SK-N-SH (cell line): ENCODE results near the gene AIF1L. TPM values are rescaled to one million over a fixed set of nuclear protein-coding genes. Genes with fewer than 3 reads are reported as not detected.

ENCODE experiments used
- CTCF ChIA-PET: fragments of 300-600, 350-600 bp; formaldehyde crosslinking; extraction: SDS; loops from one replicate; lab custom pipeline; 2021; lab: Yijun Ruan, JAX
- POLR2A ChIA-PET: fragments of 350-600 bp; sonication (Branson Sonifier 250); formaldehyde crosslinking; extraction: SDS; loops from one replicate; lab custom pipeline; 2020; ENCODE audit warnings: antibody characterized with exemption, inconsistent platforms; lab: Yijun Ruan, JAX
- DNase-seq: peaks from one replicate; pipeline ENCODE4 v3.0.0; 2012
- H2AFZ ChIP-seq: fragments of 200-600 bp; sonication (generic); 2 replicates; pipeline ENCODE4 v1.8.1; 2016; ENCODE audit warnings: antibody characterized with exemption, mild to moderate bottlenecking, low read depth
- H3F3A ChIP-seq: fragments of 200-600 bp; sonication (generic); replicated peaks from 2 replicates; pipeline ENCODE3; 2016; ENCODE audit warnings: antibody characterized with exemption, mild to moderate bottlenecking; ENCODE audit not compliant: insufficient read depth
- H3K27ac ChIP-seq, 2 experiments: fragments of 200-500 bp in 1 of 2; fragments of 200-600 bp in 1 of 2; sonication (Bioruptor generic) in 1 of 2; sonication (generic), shearing (Covaris generic) in 1 of 2; 2 replicates each; pipeline versions ENCODE4 v1.5.1 to v1.6.1; 2014 to 2016; ENCODE audit warnings: low read depth in 2 of 2, inconsistent platforms in 1 of 2, low read length in 1 of 2, mild to moderate bottlenecking in 1 of 2, mixed read lengths in 1 of 2
- H3K27me3 ChIP-seq: fragments of 200-600 bp; sonication (generic), shearing (Covaris generic); 2 replicates; pipeline ENCODE4 v1.6.1; 2016; ENCODE audit warnings: mixed run types; ENCODE audit not compliant: insufficient read depth
- H3K36me3 ChIP-seq, 2 experiments: fragments of 200-500 bp in 1 of 2; fragments of 200-600 bp in 1 of 2; sonication (Bioruptor generic) in 1 of 2; sonication (generic) in 1 of 2; replicated peaks in 1 of 2; 2 replicates each; pipeline versions ENCODE3 to v1.5.1; 2014 to 2016; ENCODE audit warnings: low read length in 1 of 2, mild to moderate bottlenecking in 1 of 2; ENCODE audit not compliant: insufficient read depth in 2 of 2, control insufficient read depth in 1 of 2
- H3K4me1 ChIP-seq, 2 experiments: fragments of 200-500 bp in 1 of 2; fragments of 200-600 bp in 1 of 2; sonication (Bioruptor generic) in 1 of 2; sonication (generic), shearing (Covaris generic) in 1 of 2; 2 replicates each; pipeline versions ENCODE4 v1.5.1 to v1.6.1; 2014 to 2016; ENCODE audit warnings: low read depth in 1 of 2, low read length in 1 of 2, mixed run types in 1 of 2; ENCODE audit not compliant: insufficient read depth in 2 of 2, control insufficient read depth in 1 of 2
- H3K4me2 ChIP-seq: fragments of 200-600 bp; sonication (generic), shearing (Covaris generic); 2 replicates; pipeline ENCODE4 v1.6.1; 2017; ENCODE audit warnings: mixed run types
- H3K4me3 ChIP-seq, 2 experiments: fragments of 200-500 bp in 1 of 2; fragments of 200-600 bp in 1 of 2; sonication (Bioruptor generic) in 1 of 2; sonication (generic), shearing (Covaris generic) in 1 of 2; 2 replicates each; pipeline versions ENCODE4 v1.5.1 to v1.8.1; 2014 to 2016; ENCODE audit warnings: low read depth in 2 of 2, inconsistent platforms in 1 of 2, low read length in 1 of 2, mild to moderate bottlenecking in 1 of 2, mixed read lengths in 1 of 2, moderate library complexity in 1 of 2
- H3K79me2 ChIP-seq: fragments of 200-600 bp; sonication (generic); 2 replicates; pipeline ENCODE4 v1.8.1; 2017; ENCODE audit warnings: mild to moderate bottlenecking; ENCODE audit not compliant: insufficient read depth
- H3K9ac ChIP-seq: fragments of 200-600 bp; sonication (generic); 2 replicates; pipeline ENCODE4 v1.6.1; 2017; ENCODE audit warnings: mixed run types
- H3K9me2 ChIP-seq: fragments of 200-600 bp; sonication (generic); 2 replicates; pipeline ENCODE4 v1.6.1; 2017; ENCODE audit warnings: mixed run types
- H3K9me3 ChIP-seq: fragments of 200-600 bp; sonication (generic); 2 replicates; pipeline ENCODE4 v1.6.1; 2017; ENCODE audit warnings: mixed run types, mild to moderate bottlenecking, moderate library complexity
- H4K20me1 ChIP-seq: fragments of 200-600 bp; sonication (generic); 2 replicates; pipeline ENCODE4 v1.6.1; 2017; ENCODE audit warnings: mild to moderate bottlenecking, mixed run types; ENCODE audit not compliant: insufficient read depth
- CTCF ChIP-seq: fragments of 200-600 bp; sonication (generic); IDR thresholded peaks from 2 replicates; pipeline ENCODE4 v1.6.1; 2017; ENCODE audit warnings: antibody characterized with exemption, mild to moderate bottlenecking, moderate library complexity
- EP300 ChIP-seq, 2 experiments: IDR thresholded peaks; 2 replicates each; pipeline versions ENCODE4 v1.4.0 to v1.6.1; 2012; ENCODE audit warnings: borderline replicate concordance in 1 of 2, low read depth in 1 of 2, low read length in 1 of 2
- EZH2phosphoT487 ChIP-seq: fragments of 200-600 bp; sonication (generic); IDR thresholded peaks from 2 replicates; pipeline ENCODE4 v1.6.1; 2017; ENCODE audit warnings: low read depth, mixed run types, mild to moderate bottlenecking, antibody characterized with exemption, moderate library complexity, borderline replicate concordance
- FOSL2 ChIP-seq: IDR thresholded peaks from 2 replicates; pipeline ENCODE4 v1.4.0; 2012; ENCODE audit warnings: low read depth, mild to moderate bottlenecking, moderate library complexity, borderline replicate concordance
- GABPA ChIP-seq: IDR thresholded peaks from 2 replicates; pipeline ENCODE4 v1.4.0; 2012; ENCODE audit warnings: low read depth, mild to moderate bottlenecking
- IRF3 ChIP-seq: fragments of 150-350 bp; IDR thresholded peaks from 2 replicates; pipeline ENCODE4 v1.6.1; 2016; ENCODE audit warnings: mild to moderate bottlenecking, low read depth, low read length
- MAX ChIP-seq: IDR thresholded peaks from 2 replicates; pipeline ENCODE4 v1.4.0; 2012; ENCODE audit warnings: low read depth
- MEF2A ChIP-seq: IDR thresholded peaks from 2 replicates; pipeline ENCODE4 v1.4.0; 2012; ENCODE audit warnings: low read depth, borderline replicate concordance
- MXI1 ChIP-seq: IDR thresholded peaks from 2 replicates; pipeline ENCODE4 v1.6.1; 2012; ENCODE audit warnings: mild to moderate bottlenecking, low read depth, low read length, improper control_type of control experiment
- NFIC ChIP-seq: IDR thresholded peaks from 2 replicates; pipeline ENCODE4 v1.4.0; 2012; ENCODE audit warnings: borderline replicate concordance
- NRF1 ChIP-seq: IDR thresholded peaks from 2 replicates; pipeline ENCODE4 v1.6.1; 2012; ENCODE audit warnings: low read depth, mild to moderate bottlenecking, low read length
- PBX3 ChIP-seq: IDR thresholded peaks from 2 replicates; pipeline ENCODE4; 2012
- POLR2AphosphoS5 ChIP-seq: IDR thresholded peaks from 2 replicates; pipeline ENCODE4 v1.6.1; 2012; ENCODE audit warnings: low read depth, low read length
- SIN3A ChIP-seq: IDR thresholded peaks from 2 replicates; pipeline ENCODE4 v1.6.1; 2012; ENCODE audit warnings: low read depth, mild to moderate bottlenecking, low read length, moderate library complexity, borderline replicate concordance
- TCF12 ChIP-seq: IDR thresholded peaks from 2 replicates; pipeline ENCODE4 v1.4.0; 2012
- USF2 ChIP-seq: fragments of 150-350 bp; IDR thresholded peaks from 2 replicates; pipeline ENCODE4 v1.6.1; 2017; ENCODE audit warnings: antibody characterized with exemption, low read length, low read depth, borderline replicate concordance
- ZBTB33 ChIP-seq: IDR thresholded peaks from 2 replicates; pipeline ENCODE4 v1.4.0; 2012; ENCODE audit warnings: low read depth, borderline replicate concordance
- WGBS: methylation state at CpG from one replicate; pipeline ENCODE4 v1.1.6; 2017; ENCODE audit warnings: low lambda C conversion rate; 5-methylcytosine and 5-hydroxymethylcytosine counted together
- polyA plus RNA-seq, 3 experiments: library from polyadenylated mRNA; depleted of rRNA; stranded (reverse); fragments of >200 nt; gene quantifications; 2 replicates each; pipeline ENCODE4 v1.2.3, GENCODE V29; 2012

AIF1L gene
- polyA plus RNA-seq, 1 of the 3 experiments (the other 2 are of a cell fraction) = 0.26 TPM

GRCh38 chr9:131145245-131145644 lies 48.9 kb downstream of the AIF1L start:
- Histone ChIP-seq H3K9me2 (no peaks in the 10 kb centered on the region), H2AFZ (no peak overlapping the region), H3K9me3 (no peaks in the 10 kb centered on the region), H3K27me3 (no peaks in the 10 kb centered on the region), H3K36me3 (peaks cover 71 to 84% of the 10 kb centered on the region in 2 experiments), H3K27ac (no peak overlapping the region), H3F3A (peaks cover 6% of the 10 kb centered on the region), H3K9ac (no peak overlapping the region), H3K79me2 (no peaks in the 10 kb centered on the region), H4K20me1 (no peaks in the 10 kb centered on the region), H3K4me3 (no peak overlapping the region), H3K4me2 (no peak overlapping the region), H3K4me1 (no peaks in the 10 kb centered on the region)
- ChIA-PET POLR2A (no interaction called here), CTCF (interaction anchor here (1.3 to 2.5 kb wide), 3 partner anchors 88 to 191 kb away, joined by 3 to 9 read pairs (median 4); no protein-coding TSS in a partner anchor)
- WGBS = 92% methylated on average over 2 of the region's 2 CpGs
- no peak for DNase-seq
- TF ChIP-seq MXI1 = no peak
- TF ChIP-seq NFIC = no peak
- TF ChIP-seq TCF12 = no peak
- TF ChIP-seq MEF2A = no peak
- no peak for TF ChIP-seq GABPA
- no peak for TF ChIP-seq NRF1
- no peak for TF ChIP-seq PBX3
- no peak for TF ChIP-seq SIN3A
- no peak for TF ChIP-seq POLR2AphosphoS5
- TF ChIP-seq USF2 = no peak
- TF ChIP-seq EZH2phosphoT487 = no peak
- no peak for TF ChIP-seq EP300 (IDR thresholded peaks at IDR 0.05; ENCODE audit: borderline replicate concordance in 1 of 2, low read depth in 1 of 2, low read length in 1 of 2)
- no peak for TF ChIP-seq ZBTB33
- no peak for TF ChIP-seq IRF3
- no peak for TF ChIP-seq MAX
- no peak for TF ChIP-seq FOSL2
- TF ChIP-seq CTCF = no peak
